ENCODE measurements around the gene LRRC3.
A peak's percentile ranks its signal among the peaks of the same experiment; 100 is the strongest.

The LRRC3 gene

GRCh38 chr21:44461464-44462001 is 6.2 kb downstream of the LRRC3 start:
- TF ChIP-seq, protein P1, sequence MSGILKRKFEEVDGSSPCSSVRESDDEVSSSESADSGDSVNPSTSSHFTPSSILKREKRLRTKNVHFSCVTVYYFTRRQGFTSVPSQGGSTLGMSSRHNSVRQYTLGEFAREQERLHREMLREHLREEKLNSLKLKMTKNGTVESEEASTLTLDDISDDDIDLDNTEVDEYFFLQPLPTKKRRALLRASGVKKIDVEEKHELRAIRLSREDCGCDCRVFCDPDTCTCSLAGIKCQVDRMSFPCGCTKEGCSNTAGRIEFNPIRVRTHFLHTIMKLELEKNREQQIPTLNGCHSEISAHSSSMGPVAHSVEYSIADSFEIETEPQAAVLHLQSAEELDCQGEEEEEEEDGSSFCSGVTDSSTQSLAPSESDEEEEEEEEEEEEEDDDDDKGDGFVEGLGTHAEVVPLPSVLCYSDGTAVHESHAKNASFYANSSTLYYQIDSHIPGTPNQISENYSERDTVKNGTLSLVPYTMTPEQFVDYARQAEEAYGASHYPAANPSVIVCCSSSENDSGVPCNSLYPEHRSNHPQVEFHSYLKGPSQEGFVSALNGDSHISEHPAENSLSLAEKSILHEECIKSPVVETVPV (CRISPR knock-in tag; IDR thresholded peaks at IDR 0.05) = no peak
- TF ChIP-seq GLIS3 (CRISPR knock-in tag; IDR thresholded peaks at IDR 0.05) (no peak), PATZ1 (CRISPR knock-in tag; IDR thresholded peaks at IDR 0.05; ENCODE audit: borderline replicate concordance) (no peak), CREB5 (CRISPR knock-in tag; IDR thresholded peaks at IDR 0.05; ENCODE audit: low read depth) (no peak), OSR1 (CRISPR knock-in tag; IDR thresholded peaks at IDR 0.05) (no peak), ZC3H10 (CRISPR knock-in tag; IDR thresholded peaks at IDR 0.05) (no peak), TCF4 (CRISPR knock-in tag; IDR thresholded peaks at IDR 0.05; ENCODE audit: borderline replicate concordance) (no peak), ZFP30 (CRISPR knock-in tag; IDR thresholded peaks at IDR 0.05) (no peak), ZNF70 (CRISPR knock-in tag; IDR thresholded peaks at IDR 0.05) (no peak), ARNTL (CRISPR knock-in tag; IDR thresholded peaks at IDR 0.05; ENCODE audit: borderline replicate concordance, low read depth) (no peak), ZNF8 (CRISPR knock-in tag; IDR thresholded peaks at IDR 0.05) (no peak), SNAI2 (CRISPR knock-in tag; IDR thresholded peaks at IDR 0.05) (no peak), CSDC2 (CRISPR knock-in tag; IDR thresholded peaks at IDR 0.05) (no peak), TSHZ2 (CRISPR knock-in tag; IDR thresholded peaks at IDR 0.05) (no peak), ZNF565 (CRISPR knock-in tag; conservative IDR thresholded peaks at IDR 0.05; ENCODE audit: low read depth) (no peak), ZFP3 (CRISPR knock-in tag; IDR thresholded peaks at IDR 0.05) (no peak)
- TF ChIP-seq, protein P2, sequence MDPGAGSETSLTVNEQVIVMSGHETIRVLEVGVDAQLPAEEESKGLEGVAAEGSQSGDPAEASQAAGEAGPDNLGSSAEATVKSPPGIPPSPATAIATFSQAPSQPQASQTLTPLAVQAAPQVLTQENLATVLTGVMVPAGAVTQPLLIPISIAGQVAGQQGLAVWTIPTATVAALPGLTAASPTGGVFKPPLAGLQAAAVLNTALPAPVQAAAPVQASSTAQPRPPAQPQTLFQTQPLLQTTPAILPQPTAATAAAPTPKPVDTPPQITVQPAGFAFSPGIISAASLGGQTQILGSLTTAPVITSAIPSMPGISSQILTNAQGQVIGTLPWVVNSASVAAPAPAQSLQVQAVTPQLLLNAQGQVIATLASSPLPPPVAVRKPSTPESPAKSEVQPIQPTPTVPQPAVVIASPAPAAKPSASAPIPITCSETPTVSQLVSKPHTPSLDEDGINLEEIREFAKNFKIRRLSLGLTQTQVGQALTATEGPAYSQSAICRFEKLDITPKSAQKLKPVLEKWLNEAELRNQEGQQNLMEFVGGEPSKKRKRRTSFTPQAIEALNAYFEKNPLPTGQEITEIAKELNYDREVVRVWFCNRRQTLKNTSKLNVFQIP (CRISPR knock-in tag; IDR thresholded peaks at IDR 0.05; ENCODE audit: borderline replicate concordance, low read depth) = no peak
- 0 out of 3 replicates have a peak, but pooled peaks have one; percentile 19 for ATAC-seq

- TF ChIP-seq OSR1 (CRISPR knock-in tag; IDR thresholded peaks at IDR 0.05) = no peak
- no peak for TF ChIP-seq SNAI2 (CRISPR knock-in tag; IDR thresholded peaks at IDR 0.05)
- no peak for TF ChIP-seq CREB5 (CRISPR knock-in tag; IDR thresholded peaks at IDR 0.05; ENCODE audit: low read depth)
- TF ChIP-seq, protein P1 (CRISPR knock-in tag; IDR thresholded peaks at IDR 0.05) = no peak
- no peak for TF ChIP-seq ZFP30 (CRISPR knock-in tag; IDR thresholded peaks at IDR 0.05)
- TF ChIP-seq PPARA (CRISPR knock-in tag; IDR thresholded peaks at IDR 0.05; ENCODE audit: borderline replicate concordance) = no peak
- TF ChIP-seq ISL1 (CRISPR knock-in tag; IDR thresholded peaks at IDR 0.05) = no peak
- TF ChIP-seq ZC3H10 (CRISPR knock-in tag; IDR thresholded peaks at IDR 0.05) = no peak
- TF ChIP-seq CSDC2 (CRISPR knock-in tag; IDR thresholded peaks at IDR 0.05) = no peak
- no peak for TF ChIP-seq TOX (CRISPR knock-in tag; IDR thresholded peaks at IDR 0.05; ENCODE audit: borderline replicate concordance)
- TF ChIP-seq, protein P2 (CRISPR knock-in tag; IDR thresholded peaks at IDR 0.05; ENCODE audit: borderline replicate concordance, low read depth) = no peak
- no peak for TF ChIP-seq ESRRG (CRISPR knock-in tag; IDR thresholded peaks at IDR 0.05)
- no peak for TF ChIP-seq RARB (CRISPR knock-in tag; IDR thresholded peaks at IDR 0.05)
- no peak for TF ChIP-seq ZNF565 (CRISPR knock-in tag; conservative IDR thresholded peaks at IDR 0.05; ENCODE audit: low read depth)
- TF ChIP-seq GLIS3 (CRISPR knock-in tag; IDR thresholded peaks at IDR 0.05) = no peak
- ATAC-seq = no peak
These were observed 7.0 kb downstream of the LRRC3 start for GRCh38 chr21:44462086-44462833.
